Gastrocnemius medialis (tissue), 4 donors: Measurements from ENCODE around the gene DUSP1. TPM values are rescaled to one million over a fixed set of nuclear protein-coding genes. Genes with fewer than 3 reads are reported as not detected.

Experiments used
- ATAC-seq, 2 donors: fragments of 150-250 bp; one replicate each; pipeline ENCODE4 v1.9.1; 2016
- DNase-seq, 2 donors: peaks; one replicate each; pipeline ENCODE4 v3.0.0-alpha.2; 2019
- H3K27ac ChIP-seq, 4 donors: fragments of 200-600 bp; sonication (generic); 1 replicate in 1 of 4; 2 replicates in 3 of 4; pipeline ENCODE4 v1.5.1; 2016 to 2018; ENCODE audit warnings: mild to moderate bottlenecking in 2 of 4, moderate library complexity in 1 of 4
- H3K27me3 ChIP-seq, 3 donors: fragments of 200-600 bp; sonication (generic) in 2 of 3; 1 replicate in 1 of 3; 2 replicates in 2 of 3; pipeline versions ENCODE4 v1.5.1 to v1.6.0; 2016 to 2019; ENCODE audit warnings: mild to moderate bottlenecking in 1 of 3, moderate library complexity in 1 of 3
- H3K36me3 ChIP-seq, 2 donors: fragments of 200-600 bp; sonication (generic) in 1 of 2; one replicate each; pipeline ENCODE4 v1.5.1; 2017 to 2018
- H3K4me1 ChIP-seq, 2 donors: fragments of 200-600 bp; sonication (generic) in 1 of 2; one replicate each; pipeline ENCODE4 v1.5.1; 2016 to 2017; ENCODE audit warnings: mild to moderate bottlenecking in 2 of 2
- H3K4me3 ChIP-seq, 4 donors: fragments of 200-600 bp; sonication (generic) in 3 of 4; 1 replicate in 1 of 4; 2 replicates in 3 of 4; pipeline ENCODE4 v1.5.1; 2016 to 2019; ENCODE audit warnings: mild to moderate bottlenecking in 2 of 4
- H3K9me3 ChIP-seq, 3 donors: fragments of 200-600 bp; sonication (generic) in 2 of 3; 1 replicate in 1 of 3; 2 replicates in 2 of 3; pipeline ENCODE4 v1.5.1; 2016 to 2019
- CTCF ChIP-seq, 5 experiments: fragments of 450-650 bp in 3 of 5; fragments of 200-600 bp in 2 of 5; sonication (generic) in 2 of 5; IDR thresholded peaks in 4 of 5; conservative IDR thresholded peaks in 1 of 5; 1 replicate in 4 of 5; 2 replicates in 1 of 5; pipeline ENCODE4 v1.5.1; 2016 to 2019; ENCODE audit warnings: antibody characterized with exemption in 5 of 5, mild to moderate bottlenecking in 3 of 5, moderate library complexity in 3 of 5
- POLR2A ChIP-seq, 2 donors: fragments of 450-650 bp; IDR thresholded peaks; one replicate each; pipeline ENCODE4 v1.6.1; 2017; ENCODE audit warnings: antibody characterized with exemption in 2 of 2, mild to moderate bottlenecking in 2 of 2, moderate library complexity in 2 of 2
- in situ Hi-C, 4 donors: fragments of 200-750 bp; cut with MboI; loops; one replicate each; pipeline versions ENCODE4 v1.15.0 to v1.8.0; 2017; ENCODE audit warnings: low sequenced_read_pairs in 4 of 4
- intact Hi-C: fragments of 100-400 bp; cut with DNase I; formaldehyde crosslinking; loops from one replicate; pipeline ENCODE4 v1.15.1; 2023; ENCODE audit warnings: low total_unique reads
- total RNA-seq, 4 donors: library from RNA; depleted of rRNA; stranded (reverse); fragments of >200 nt; gene quantifications; one replicate each; pipeline versions ENCODE4 v1.1.0 to v1.2.3, GENCODE V29; 2016

Gene DUSP1
- total RNA-seq, 4 donors from 2014 or later = 345 to 1,004 (median 793) TPM

- H3K4me3 ChIP-seq = no peak overlapping the region
- H3K36me3 ChIP-seq = no peaks in the 10 kb centered on the region
- H3K4me1 ChIP-seq = peaks cover 8 to 11% of the 10 kb centered on the region in 2 donors
- TF ChIP-seq POLR2A (IDR thresholded peaks at IDR 0.05) = no peak
- no peak for TF ChIP-seq CTCF (IDR thresholded peaks at IDR 0.05 in 4 of 5, conservative IDR thresholded peaks at IDR 0.05 in 1 of 5)
- in situ Hi-C loops (loop anchor here in 3 of 4 donors (5.0 to 25.0 kb wide), 4 partner anchors 206 to 566 kb away; partner anchors contain the start of gene BNIP1 (in 1 of the 3)), intact Hi-C loops (no loop called here)
- no peaks in the 10 kb centered on the region for H3K27me3 ChIP-seq
- DNase-seq (no peak), ATAC-seq (peak; percentile 33 to 56)
- H3K9me3 ChIP-seq = no peaks in the 10 kb centered on the region
- peak overlapping the region in 3 of 4 donors; percentile 29 to 60 (median 59) for H3K27ac ChIP-seq
Observed at GRCh38 chr5:172721455-172722326, 49.3 kb downstream of the DUSP1 start.

- TF ChIP-seq POLR2A (IDR thresholded peaks at IDR 0.05) (no peak), CTCF (IDR thresholded peaks at IDR 0.05 in 4 of 5, conservative IDR thresholded peaks at IDR 0.05 in 1 of 5) (no peak)
- H3K4me3 ChIP-seq = no peak overlapping the region
- in situ Hi-C loops = loop anchor here in 3 of 4 donors (5.0 to 25.0 kb wide), 4 partner anchors 207 to 567 kb away; partner anchors contain the start of gene BNIP1 (in 1 of the 3)
- H3K27me3 ChIP-seq = no peaks in the 10 kb centered on the region
- no peak for ATAC-seq
- H3K36me3 ChIP-seq = no peaks in the 10 kb centered on the region
- H3K4me1 ChIP-seq = peaks cover 12 to 13% of the 10 kb centered on the region in 2 donors
- H3K27ac ChIP-seq = peak overlapping the region in 1 of 4 donors; percentile 29
- no peak for DNase-seq
- intact Hi-C loops = no loop called here
- no peaks in the 10 kb centered on the region for H3K9me3 ChIP-seq
Observed at GRCh38 chr5:172720655-172721054, 50.3 kb downstream of the DUSP1 start.

- H3K27me3 ChIP-seq = no peaks in the 10 kb centered on the region
- intact Hi-C loops (loop anchor here (10.0 kb wide), 2 partner anchors 116 to 426 kb away; partner anchors contain the start of genes BNIP1 and ERGIC1), in situ Hi-C loops (loop anchor here (5.0 to 25.0 kb wide), 5 partner anchors 56 to 568 kb away; partner anchors contain the start of genes BNIP1 (in 1 of the 4) and DUSP1 (in 1 of the 4))
- DNase-seq (no peak), ATAC-seq (no peak)
- no peak overlapping the region for H3K27ac ChIP-seq
- no peaks in the 10 kb centered on the region for H3K36me3 ChIP-seq
- peaks cover 15 to 26% of the 10 kb centered on the region in 2 donors for H3K4me1 ChIP-seq
- no peak overlapping the region for H3K4me3 ChIP-seq
- no peak for TF ChIP-seq CTCF (IDR thresholded peaks at IDR 0.05 in 4 of 5, conservative IDR thresholded peaks at IDR 0.05 in 1 of 5)
- no peak for TF ChIP-seq POLR2A (IDR thresholded peaks at IDR 0.05)
- no peaks in the 10 kb centered on the region for H3K9me3 ChIP-seq
Observed at GRCh38 chr5:172719211-172719610, 51.8 kb downstream of the DUSP1 start.

- no peak overlapping the region for H3K27ac ChIP-seq
- in situ Hi-C loops = loop anchor here (5.0 to 25.0 kb wide), 5 partner anchors 56 to 569 kb away; partner anchors contain the start of genes BNIP1 (in 1 of the 4) and DUSP1 (in 1 of the 4)
- H3K4me3 ChIP-seq = no peak overlapping the region
- no peaks in the 10 kb centered on the region for H3K9me3 ChIP-seq
- no peak for TF ChIP-seq POLR2A (IDR thresholded peaks at IDR 0.05)
- TF ChIP-seq CTCF (IDR thresholded peaks at IDR 0.05 in 4 of 5, conservative IDR thresholded peaks at IDR 0.05 in 1 of 5) = no peak
- intact Hi-C loops = loop anchor here (10.0 kb wide), 2 partner anchors 116 to 426 kb away; partner anchors contain the start of genes BNIP1 and ERGIC1
- no peak for ATAC-seq
- no peaks in the 10 kb centered on the region for H3K27me3 ChIP-seq
- H3K4me1 ChIP-seq = peaks cover 15 to 31% of the 10 kb centered on the region in 2 donors
- H3K36me3 ChIP-seq = no peaks in the 10 kb centered on the region
- no peak for DNase-seq
Observed at GRCh38 chr5:172718527-172719114, 52.4 kb downstream of the DUSP1 start.

Other genes with a start within 250 kb of the DUSP1 start
- gene NEURL1B, start 129.9 kb downstream of the DUSP1 start, total RNA-seq = 10 to 100 TPM in 3 of 4 donors, 1 to 10 TPM in 1; 8.7 to 18.8 (median 15.1) TPM
- 100 to 1,000 TPM in 1 of 4 donors, 10 to 100 TPM in 3; 54.4 to 108 (median 88.0) TPM for gene ERGIC1, start 63.1 kb upstream of the DUSP1 start, total RNA-seq
- gene RPL26L1, start 188.2 kb upstream of the DUSP1 start, total RNA-seq = 10 to 100 TPM; 24.8 to 50.4 (median 41.5) TPM
- 100 to 1,000 TPM; 101 to 183 (median 164) TPM for gene ATP6V0E1, start 212.6 kb upstream of the DUSP1 start, total RNA-seq